PC-9 (cell line): ENCODE results near the gene RNF112. TPM values are rescaled to one million over a fixed set of nuclear protein-coding genes. Genes with fewer than 3 reads are reported as not detected.
"Not testable (repeated sequence)": the region's sequence is repeated elsewhere in the genome, so short reads cannot be mapped to it uniquely, and the experiment has no call there.

ENCODE experiments used
- BruUV-seq: library from RNA; stranded (reverse); fragments of 400-500 nt; replicated peaks from 2 replicates; lab custom pipeline; 2021; lab: Mats Ljungman, UMichigan
- CTCF ChIA-PET: fragments of 300-600 bp; sonication (Branson Sonifier 250); formaldehyde crosslinking; loops from one replicate; lab custom pipeline; 2022; ENCODE audit warnings: antibody characterized with exemption; lab: Charles Lee
- POLR2A ChIA-PET: fragments of 300-600 bp; sonication (Branson Sonifier 250); formaldehyde crosslinking; loops from one replicate; lab custom pipeline; 2022; ENCODE audit warnings: antibody characterized with exemption; ENCODE audit not compliant: unreplicated experiment; lab: Charles Lee
- DNase-seq, 2 experiments: peaks; one replicate each; pipeline versions ENCODE4 v3.0.0 to v3.0.0-alpha.2; 2015 to 2022; ENCODE audit warnings: mixed read lengths in 1 of 2
- H2AFZ ChIP-seq: fragments of 200-600 bp; sonication (generic); 2 replicates; pipeline ENCODE4 v1.8.1; 2017; ENCODE audit warnings: antibody characterized with exemption
- H3F3A ChIP-seq: fragments of 200-600 bp; sonication (generic); 2 replicates; pipeline ENCODE4 v1.8.1; 2017; ENCODE audit warnings: antibody characterized with exemption, mild to moderate bottlenecking, low read depth; ENCODE audit not compliant: insufficient read depth
- H3K27ac ChIP-seq: fragments of 200-600 bp; sonication (generic); 2 replicates; pipeline ENCODE4 v1.6.1; 2016; ENCODE audit warnings: mixed run types
- H3K27me3 ChIP-seq: fragments of 200-600 bp; sonication (generic); 2 replicates; pipeline ENCODE4 v1.6.1; 2016; ENCODE audit warnings: low read depth, mixed run types; ENCODE audit not compliant: insufficient read depth
- H3K36me3 ChIP-seq: fragments of 200-600 bp; sonication (generic); 2 replicates; pipeline ENCODE4 v1.6.1; 2016; ENCODE audit warnings: low read depth, mixed run types
- H3K4me1 ChIP-seq: fragments of 200-600 bp; sonication (generic); replicated peaks from 2 replicates; pipeline ENCODE4 v1.6.1; 2016; ENCODE audit warnings: mixed run types; ENCODE audit not compliant: insufficient read depth
- H3K4me2 ChIP-seq: fragments of 200-600 bp; sonication (generic); 2 replicates; pipeline ENCODE4 v1.6.1; 2017; ENCODE audit warnings: mixed run types
- H3K4me3 ChIP-seq: fragments of 200-600 bp; sonication (generic); 2 replicates; pipeline ENCODE4 v1.6.1; 2016; ENCODE audit warnings: mixed run types
- H3K79me2 ChIP-seq: fragments of 200-600 bp; sonication (generic); 2 replicates; pipeline ENCODE4 v1.6.1; 2017; ENCODE audit warnings: low read depth, mixed run types
- H3K9me2 ChIP-seq: fragments of 200-600 bp; sonication (generic); 2 replicates; pipeline ENCODE4 v1.8.1; 2017; ENCODE audit warnings: mild to moderate bottlenecking; ENCODE audit not compliant: insufficient read depth
- H3K9me3 ChIP-seq: fragments of 200-600 bp; sonication (generic); 2 replicates; pipeline ENCODE4 v1.8.1; 2016; ENCODE audit warnings: low read depth; ENCODE audit not compliant: insufficient read depth
- H4K20me1 ChIP-seq: fragments of 200-600 bp; sonication (generic); 2 replicates; pipeline ENCODE4 v1.8.1; 2017; ENCODE audit not compliant: insufficient read depth
- CTCF ChIP-seq: fragments of 200-600 bp; sonication (generic); conservative IDR thresholded peaks from 2 replicates; pipeline ENCODE4 v1.6.1; 2017; ENCODE audit warnings: mixed run types, antibody characterized with exemption, mild to moderate bottlenecking, moderate library complexity
- EZH2 ChIP-seq: fragments of 200-600 bp; sonication (generic); IDR thresholded peaks from 2 replicates; pipeline ENCODE4 v1.8.0; 2017; ENCODE audit warnings: antibody characterized with exemption, low read depth
- intact Hi-C: fragments of 100-400 bp; cut with micrococcal nuclease; formaldehyde crosslinking; loops from one replicate; pipeline ENCODE4 v1.10.0; 2022; ENCODE audit not compliant: unreplicated experiment
- total RNA-seq: library from RNA; stranded (reverse); gene quantifications from 2 replicates; pipeline ENCODE4 v1.2.3, GENCODE V29; 2021

RNF112 gene
- total RNA-seq, 1 experiment from 2014 or later = 2.0 TPM

GRCh38 chr17:19457830-19458271 lies 46.8 kb downstream of the RNF112 start:
- Histone ChIP-seq H3K36me3 (no peaks in the 10 kb centered on the region), H3K27ac (no peak overlapping the region), H3K9me2 (no peaks in the 10 kb centered on the region), H3K9me3 (no peaks in the 10 kb centered on the region), H3F3A (no peaks in the 10 kb centered on the region; the same call in 1 of the 2 replicates), H3K4me2 (no peak overlapping the region), H3K79me2 (no peaks in the 10 kb centered on the region), H4K20me1 (no peaks in the 10 kb centered on the region), H3K4me3 (no peak overlapping the region), H3K27me3 (no peaks in the 10 kb centered on the region), H3K4me1 (no peaks in the 10 kb centered on the region), H2AFZ (no peak overlapping the region)
- intact Hi-C loops = no loop called here
- DNase-seq = no peak
- ChIA-PET POLR2A (no interaction called here), CTCF (no interaction called here)
- TF ChIP-seq CTCF (no peak), EZH2 (no peak)
- BruUV-seq = no TSS peak

GRCh38 chr17:19458481-19458880 lies 47.4 kb downstream of the RNF112 start:
- H3K27me3 ChIP-seq, H3K4me3 ChIP-seq, H4K20me1 ChIP-seq, POLR2A ChIA-PET, H3K9me3 ChIP-seq, BruUV-seq, H2AFZ ChIP-seq, H3F3A ChIP-seq, H3K4me2 ChIP-seq, H3K79me2 ChIP-seq, intact Hi-C loops, H3K36me3 ChIP-seq, CTCF ChIA-PET, H3K9me2 ChIP-seq, DNase-seq, H3K27ac ChIP-seq, H3K4me1 ChIP-seq: not testable (repeated sequence)

- H3K27me3 ChIP-seq, H3K4me3 ChIP-seq, H3K9me3 ChIP-seq, H3K36me3 ChIP-seq, H3K27ac ChIP-seq, intact Hi-C loops, BruUV-seq, CTCF ChIA-PET, H3K9me2 ChIP-seq, DNase-seq, H3K79me2 ChIP-seq, H2AFZ ChIP-seq, H3K4me1 ChIP-seq, POLR2A ChIA-PET, H3K4me2 ChIP-seq, H3F3A ChIP-seq, H4K20me1 ChIP-seq: not testable (repeated sequence)
Observed at GRCh38 chr17:19459018-19459655, 48.1 kb downstream of the RNF112 start.

GRCh38 chr17:19460700-19461099 lies 49.7 kb downstream of the RNF112 start:
- H3K4me3 ChIP-seq = no peak overlapping the region
- DNase-seq = no peak
- H2AFZ ChIP-seq = no peak overlapping the region
- intact Hi-C loops = no loop called here
- no peaks in the 10 kb centered on the region for H4K20me1 ChIP-seq
- no peaks in the 10 kb centered on the region for H3K36me3 ChIP-seq
- no peak overlapping the region for H3K27ac ChIP-seq
- H3K79me2 ChIP-seq = no peaks in the 10 kb centered on the region
- no peaks in the 10 kb centered on the region for H3F3A ChIP-seq
- no TSS peak for BruUV-seq
- H3K9me2 ChIP-seq = no peaks in the 10 kb centered on the region
- TF ChIP-seq EZH2 (no peak), CTCF (no peak)
- no peaks in the 10 kb centered on the region for H3K9me3 ChIP-seq
- ChIA-PET POLR2A (no interaction called here), CTCF (no interaction called here)
- no peaks in the 10 kb centered on the region for H3K27me3 ChIP-seq
- H3K4me2 ChIP-seq = no peak overlapping the region
- no peaks in the 10 kb centered on the region for H3K4me1 ChIP-seq
